ENCODE results near the gene HIF1AN.
A peak's percentile ranks its signal among the peaks of the same experiment; 100 is the strongest.

Gene HIF1AN

DNA sequence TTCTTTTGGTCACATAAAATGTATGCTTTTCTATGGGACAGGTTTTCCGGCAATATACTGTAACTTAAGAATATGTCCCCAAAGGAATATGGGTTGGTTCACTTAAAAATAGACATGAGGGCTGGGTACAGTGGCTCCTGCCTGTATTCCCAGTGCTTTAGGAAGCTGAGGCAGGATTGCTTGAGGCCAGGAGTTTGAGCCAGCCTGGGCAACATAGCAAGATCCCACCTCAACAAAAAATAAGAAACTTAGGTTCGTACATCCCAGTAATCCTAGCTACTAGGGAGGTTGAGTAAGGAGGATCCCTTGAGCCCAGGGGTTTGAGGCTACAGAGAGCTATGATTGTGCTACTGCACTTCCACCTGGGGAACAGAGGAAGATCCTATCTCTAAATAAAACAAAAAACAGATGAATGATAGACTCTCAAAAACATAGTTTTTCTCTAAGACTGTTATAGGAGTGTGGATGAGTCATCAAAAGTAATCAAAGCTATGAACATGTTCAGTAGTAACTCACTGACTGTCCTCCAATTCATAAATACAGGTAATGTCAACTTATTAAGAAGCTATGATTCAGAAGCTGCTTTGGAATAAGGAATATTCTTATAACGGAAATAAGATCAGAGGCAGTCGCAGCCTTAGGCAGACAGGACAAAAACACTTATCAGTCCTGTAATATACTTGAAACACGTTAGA, 13.5 kb upstream of the HIF1AN start:
- DNase-seq, result no peak

DNA sequence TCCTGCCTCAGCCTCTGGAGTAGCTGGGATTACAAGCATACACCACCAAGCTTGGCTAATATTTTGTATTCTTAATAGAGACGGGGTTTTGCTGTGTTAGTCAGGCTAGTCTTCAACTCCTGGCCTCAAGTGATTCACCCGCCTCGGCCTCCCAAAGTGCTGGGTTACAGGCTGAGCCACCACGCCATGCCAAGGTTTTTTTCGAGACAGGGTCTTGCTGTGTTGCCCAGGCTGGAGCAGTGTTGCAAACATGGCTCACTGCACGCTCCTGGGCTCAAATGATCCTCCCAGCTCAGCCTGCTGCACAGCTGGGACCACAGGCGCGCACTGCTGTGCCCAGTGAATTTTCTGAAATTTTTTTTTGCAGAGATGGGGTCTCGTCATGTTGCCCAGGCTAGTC, 12.8 kb upstream of the HIF1AN start:
- DNase-seq, result no peak

GRCh38 chr10:100524206-100524605, 11.5 kb upstream of the HIF1AN start:
- DNase-seq, result no peak

GRCh38 chr10:100524638-100525037, 11.1 kb upstream of the HIF1AN start:
- DNase-seq, result no peak

DNA sequence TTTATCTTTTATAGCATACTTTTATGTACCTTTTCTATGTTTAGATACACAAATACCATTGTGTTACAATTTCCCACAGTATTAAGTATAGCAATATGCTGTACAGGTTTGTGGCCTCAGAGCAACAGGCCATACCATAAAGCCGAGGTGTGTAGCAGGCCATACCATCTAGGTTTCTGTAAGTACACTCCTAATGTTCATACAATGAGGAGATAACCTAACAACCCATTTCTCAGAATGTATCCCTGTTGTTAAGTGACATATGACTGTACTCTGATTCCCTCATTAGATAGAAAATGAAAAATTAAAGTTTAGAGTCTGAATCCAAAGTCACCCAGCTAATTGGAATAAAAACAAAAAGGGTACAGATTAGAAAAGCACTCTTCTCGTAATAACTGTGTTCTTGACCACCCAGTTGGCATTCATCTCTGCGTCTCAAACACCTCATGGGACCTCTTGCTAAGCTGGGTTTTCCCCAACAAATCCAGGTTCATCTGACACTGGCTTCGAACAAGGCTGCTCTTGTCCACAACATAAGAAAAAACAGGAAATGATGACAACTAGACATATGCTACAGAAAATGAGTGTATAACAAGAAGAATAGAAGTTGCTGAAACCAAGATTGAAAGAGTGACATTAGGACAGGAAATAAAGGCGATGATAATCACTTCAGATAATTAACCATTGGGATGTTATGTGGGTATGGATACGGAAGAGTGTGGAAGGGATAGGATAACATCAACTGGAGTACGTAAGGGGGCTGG, 7.4 kb upstream of the HIF1AN start:
- peak; percentile 67 for DNase-seq

DNA sequence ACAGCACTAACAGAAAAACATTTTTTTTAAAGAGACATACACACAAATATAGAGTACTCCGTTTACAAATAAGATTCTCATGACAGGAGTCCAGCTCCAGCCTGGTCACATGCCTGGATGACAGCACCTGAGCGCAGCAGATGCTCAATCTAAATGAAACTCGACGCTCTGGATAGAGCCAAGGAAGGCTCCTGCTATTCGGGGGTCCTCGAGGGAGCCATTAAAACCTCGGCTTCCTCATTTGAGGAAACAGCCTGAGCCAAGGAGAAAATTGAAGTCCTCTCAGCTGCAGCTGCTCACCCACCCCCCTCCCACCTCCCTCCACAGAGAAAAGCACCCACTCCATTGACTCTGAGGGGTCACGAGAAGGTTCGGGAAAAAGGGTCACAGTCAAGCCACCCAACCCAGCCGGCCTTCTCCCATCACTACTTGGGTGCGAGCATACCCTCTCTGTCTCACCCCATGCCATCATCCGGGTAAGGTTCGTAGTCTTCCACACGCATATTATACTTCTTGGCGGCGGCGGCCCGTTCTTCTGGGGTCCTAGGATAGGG, 6.7 kb upstream of the HIF1AN start:
- DNase-seq, result no peak

GRCh38 chr10:100529475-100530298, 6.1 kb upstream of the HIF1AN start, which contains the start of gene NDUFB8:
Gene NDUFB8, minus strand, starts transcription at chr10:100529871. Its CDS starts 20 bp downstream, at chr10:100529851.
- DNase-seq, result peak; percentile 91

DNA sequence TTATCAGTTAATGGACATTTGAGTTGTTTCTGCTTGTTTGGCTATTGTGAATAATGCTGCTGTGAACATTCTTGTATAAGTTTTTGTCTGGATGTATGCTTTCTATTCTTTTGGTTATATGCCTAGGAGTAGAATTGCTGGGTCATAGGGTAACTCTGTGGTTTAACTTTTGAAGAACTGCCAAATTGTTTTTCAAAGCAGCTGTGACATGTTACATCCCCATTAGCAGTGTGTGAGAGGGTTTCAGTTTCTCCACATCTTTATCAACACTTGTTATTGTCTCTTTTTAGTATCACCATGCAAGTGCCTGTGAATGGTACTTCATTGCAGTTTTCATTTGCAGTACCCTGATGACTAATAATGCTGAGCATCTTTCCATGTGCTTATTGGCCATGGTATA, 4.0 kb upstream of the HIF1AN start:
- DNase-seq, result no peak

DNA sequence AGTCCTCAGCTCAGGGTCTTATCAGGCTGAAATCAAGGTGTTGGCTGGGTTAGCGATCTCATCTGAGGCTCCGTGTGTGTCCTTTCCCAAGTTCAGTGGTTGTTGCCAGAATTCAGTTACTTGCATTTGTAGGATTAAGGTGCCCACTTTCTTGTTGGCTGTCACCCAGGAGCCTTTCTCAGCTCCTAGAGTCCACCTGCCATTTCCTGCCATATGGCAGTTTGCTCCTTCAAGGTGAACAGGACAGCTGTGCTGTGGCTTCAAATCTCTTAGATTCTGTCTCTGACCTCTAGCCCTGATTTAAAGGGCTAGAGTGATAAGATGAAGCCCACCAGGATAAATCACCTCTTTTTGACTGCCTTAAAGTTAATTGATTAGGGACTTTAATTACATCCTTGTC, 1.0 kb upstream of the HIF1AN start:
- DNase-seq, result no peak

DNA sequence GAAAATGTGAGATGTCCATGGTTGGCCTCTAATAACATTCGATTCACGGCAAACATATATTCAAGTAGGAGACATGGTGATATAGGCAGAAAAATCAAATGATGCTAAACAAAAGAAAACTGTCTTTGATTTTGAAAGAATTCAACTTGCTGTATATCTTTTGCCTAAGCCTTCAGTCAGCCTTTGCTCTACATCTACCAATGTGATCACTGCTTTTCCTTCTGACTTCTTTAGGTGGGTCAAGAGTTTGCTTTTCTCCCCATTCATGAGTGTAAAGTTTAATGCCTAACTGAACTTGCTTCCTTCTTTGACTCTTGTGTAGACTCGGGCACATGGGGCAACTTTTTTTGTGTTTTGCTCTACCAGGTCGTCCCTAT, 417 bp upstream of the HIF1AN start:
- DNase-seq, result no peak

GRCh38 chr10:100537475-100537874, 1.7 kb downstream of the HIF1AN start:
- no peak for DNase-seq

- DNase-seq, result no peak
Observed at GRCh38 chr10:100544950-100545349, 9.2 kb downstream of the HIF1AN start.

DNA sequence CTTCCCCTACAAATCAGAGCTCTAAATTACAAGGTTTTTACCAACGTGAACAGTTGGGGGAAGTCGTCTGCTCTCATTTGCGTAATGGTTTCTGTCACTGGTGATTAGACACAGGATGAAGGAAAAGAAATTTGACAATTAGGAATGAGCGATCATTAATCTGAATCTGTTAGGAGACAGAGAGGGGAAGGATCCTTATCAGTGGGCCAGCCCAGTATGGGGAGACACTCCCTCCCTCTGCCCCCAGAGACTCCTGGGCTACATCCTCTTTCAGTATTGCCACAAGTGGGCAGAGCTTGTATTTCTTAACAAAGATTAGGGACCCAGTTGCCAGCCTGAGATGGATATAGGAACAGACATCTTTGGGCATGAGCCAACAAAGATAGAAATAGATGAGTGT, 15.5 kb downstream of the HIF1AN start:
- DNase-seq, result no peak

- no peak for DNase-seq
Observed at GRCh38 chr10:100551738-100552137, 16.0 kb downstream of the HIF1AN start.

GRCh38 chr10:100553929-100554328, 18.2 kb downstream of the HIF1AN start:
- DNase-seq, result no peak

GRCh38 chr10:100554902-100555301, 19.2 kb downstream of the HIF1AN start:
- no peak for DNase-seq

GRCh38 chr10:100560248-100560647, 24.5 kb downstream of the HIF1AN start:
- no peak for DNase-seq

DNA sequence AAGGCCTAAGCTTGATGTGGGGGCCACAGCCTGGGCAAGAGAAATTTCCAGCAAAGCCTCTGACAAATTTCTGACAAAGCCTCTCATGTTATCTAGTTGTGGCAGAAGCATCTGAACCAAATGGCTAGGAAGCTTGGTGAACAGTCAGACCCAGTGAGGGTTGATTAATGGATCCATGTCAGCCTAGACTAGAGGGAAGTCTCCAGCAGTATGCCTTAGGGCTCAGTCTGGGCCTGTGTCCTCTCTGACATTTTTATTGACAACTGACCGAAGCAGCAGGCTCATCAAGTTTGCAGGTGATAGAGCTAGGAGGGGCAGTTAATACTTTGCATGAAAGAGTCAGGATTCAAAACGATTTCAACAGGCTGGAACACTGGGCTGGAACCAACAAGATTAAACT, 25.3 kb downstream of the HIF1AN start:
- DNase-seq, result no peak

- peak; percentile 80 for DNase-seq
Observed at GRCh38 chr10:100562008-100562672, 26.4 kb downstream of the HIF1AN start.

DNA sequence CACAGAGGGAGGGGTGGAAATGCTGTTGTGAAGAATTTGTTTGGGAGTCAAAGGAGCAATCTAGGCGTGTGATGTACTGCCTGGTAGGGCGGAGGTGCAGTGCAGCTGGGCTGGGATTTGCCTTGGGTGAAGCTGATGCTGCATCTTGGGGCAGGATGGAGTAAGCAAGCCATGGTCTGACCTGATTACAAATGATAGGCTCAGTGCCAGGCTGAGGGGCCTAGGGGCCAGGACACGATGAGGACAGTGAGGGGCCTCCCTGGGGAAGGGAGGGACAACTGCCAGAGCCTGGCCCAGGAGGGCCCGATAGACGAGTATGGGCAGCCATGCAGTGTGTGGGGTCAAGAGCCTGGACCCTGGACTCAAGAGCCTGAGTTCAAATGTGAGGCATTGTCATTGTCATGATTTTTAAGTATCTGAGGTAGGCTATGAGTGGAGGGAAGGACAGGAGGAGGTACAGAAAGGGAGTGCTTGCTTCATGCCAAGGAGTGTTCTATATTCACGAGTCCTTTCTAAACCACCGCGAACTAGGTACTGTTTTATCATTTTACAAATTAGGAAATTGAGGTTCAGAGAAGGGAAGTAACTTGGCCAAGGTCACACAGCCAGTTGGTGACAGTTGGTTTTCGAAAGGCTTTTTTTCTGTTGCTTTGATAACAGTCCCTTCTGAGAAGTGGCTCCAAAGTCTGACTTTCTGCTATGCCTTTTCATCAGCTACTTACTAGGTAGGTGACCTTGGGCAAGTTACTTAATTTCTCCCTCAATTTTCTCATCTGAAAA, 29.7 kb downstream of the HIF1AN start:
- no peak for DNase-seq

- no peak for DNase-seq
Observed at GRCh38 chr10:100566561-100566960, 30.8 kb downstream of the HIF1AN start.

DNA sequence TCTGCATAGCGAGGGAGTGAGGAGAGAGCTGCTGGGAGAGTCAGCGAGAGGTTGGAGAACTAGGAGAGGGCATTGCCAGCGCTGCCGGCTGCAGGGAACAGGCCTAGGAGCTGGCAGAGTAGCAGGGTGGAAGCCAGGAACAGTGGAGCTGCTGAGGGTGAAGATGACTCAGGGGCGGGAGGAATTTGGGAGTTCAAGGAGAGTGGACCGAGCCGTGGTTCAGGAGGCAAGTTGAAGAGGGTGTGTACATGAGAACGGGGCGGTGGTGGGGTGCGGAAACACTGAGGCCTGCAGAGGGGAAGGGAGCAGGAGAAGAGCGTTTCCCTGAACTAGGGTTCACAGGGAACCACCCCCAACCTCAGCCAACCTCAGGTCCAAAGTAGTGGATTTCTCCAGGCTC, 31.5 kb downstream of the HIF1AN start:
- no peak for DNase-seq

Data from CD4-positive, alpha-beta T cell treated with Interleukin-17A for 1 hour (primary cell).